ENCODE data around the gene NR1I2.

Gene NR1I2

DNA sequence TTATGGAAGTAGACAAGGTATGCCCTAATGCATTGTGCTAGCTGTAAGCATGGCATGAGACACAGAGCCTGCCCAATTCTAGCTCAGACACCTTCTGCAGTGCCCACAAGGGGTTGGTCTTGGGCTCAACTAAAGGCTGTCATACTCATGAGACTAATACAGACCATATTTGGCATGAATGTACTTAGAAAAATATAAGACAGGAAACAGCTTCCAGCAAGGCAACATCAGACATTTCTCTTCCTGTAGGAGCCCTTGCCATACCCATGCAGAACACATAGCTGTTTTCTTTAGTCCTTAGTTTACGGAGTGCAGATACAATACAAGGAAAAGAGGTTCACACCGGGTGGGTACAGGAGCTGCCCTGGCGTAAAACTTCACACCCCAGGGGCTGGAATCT, 30.5 kb upstream of the NR1I2 start:
- H4K20me1 ChIP-seq (ENCODE audit: control insufficient read depth, insufficient read depth, low read depth, low read length): no peaks in the 10 kb centered on the region
- peaks cover 8% of the 10 kb centered on the region; the same call in 1 of the 2 replicates for H3K27me3 ChIP-seq (ENCODE audit: control insufficient read depth, low read length)
- H3K9me3 ChIP-seq (ENCODE audit: control insufficient read depth, insufficient read depth, low read length): no peaks in the 10 kb centered on the region
- no peak overlapping the region for H3K4me2 ChIP-seq (ENCODE audit: low read length)
- H3K9me2 ChIP-seq (replicated peaks; ENCODE audit: control insufficient read depth, low read length): no peaks in the 10 kb centered on the region
- TF ChIP-seq, protein P1, sequence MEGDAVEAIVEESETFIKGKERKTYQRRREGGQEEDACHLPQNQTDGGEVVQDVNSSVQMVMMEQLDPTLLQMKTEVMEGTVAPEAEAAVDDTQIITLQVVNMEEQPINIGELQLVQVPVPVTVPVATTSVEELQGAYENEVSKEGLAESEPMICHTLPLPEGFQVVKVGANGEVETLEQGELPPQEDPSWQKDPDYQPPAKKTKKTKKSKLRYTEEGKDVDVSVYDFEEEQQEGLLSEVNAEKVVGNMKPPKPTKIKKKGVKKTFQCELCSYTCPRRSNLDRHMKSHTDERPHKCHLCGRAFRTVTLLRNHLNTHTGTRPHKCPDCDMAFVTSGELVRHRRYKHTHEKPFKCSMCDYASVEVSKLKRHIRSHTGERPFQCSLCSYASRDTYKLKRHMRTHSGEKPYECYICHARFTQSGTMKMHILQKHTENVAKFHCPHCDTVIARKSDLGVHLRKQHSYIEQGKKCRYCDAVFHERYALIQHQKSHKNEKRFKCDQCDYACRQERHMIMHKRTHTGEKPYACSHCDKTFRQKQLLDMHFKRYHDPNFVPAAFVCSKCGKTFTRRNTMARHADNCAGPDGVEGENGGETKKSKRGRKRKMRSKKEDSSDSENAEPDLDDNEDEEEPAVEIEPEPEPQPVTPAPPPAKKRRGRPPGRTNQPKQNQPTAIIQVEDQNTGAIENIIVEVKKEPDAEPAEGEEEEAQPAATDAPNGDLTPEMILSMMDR (IDR thresholded peaks at IDR 0.05; ENCODE audit: low read depth, low read length, poor library complexity, severe bottlenecking): no peak
- no peak for TF ChIP-seq EZH2phosphoT487 (IDR thresholded peaks at IDR 0.05; ENCODE audit: borderline replicate concordance, low read length)
- H3K36me3 ChIP-seq (ENCODE audit: control insufficient read depth, low read length): no peaks in the 10 kb centered on the region
- H3K4me1 ChIP-seq (ENCODE audit: control insufficient read depth, low read length): no peaks in the 10 kb centered on the region
- no peaks in the 10 kb centered on the region for H3F3A ChIP-seq (ENCODE audit: control insufficient read depth, insufficient read depth)
- H3K4me3 ChIP-seq (ENCODE audit: low read length): no peak overlapping the region
- H3K79me2 ChIP-seq (ENCODE audit: control insufficient read depth, low read length): no peaks in the 10 kb centered on the region
- no peak overlapping the region for H3K27ac ChIP-seq (ENCODE audit: low read depth, low read length)

DNA sequence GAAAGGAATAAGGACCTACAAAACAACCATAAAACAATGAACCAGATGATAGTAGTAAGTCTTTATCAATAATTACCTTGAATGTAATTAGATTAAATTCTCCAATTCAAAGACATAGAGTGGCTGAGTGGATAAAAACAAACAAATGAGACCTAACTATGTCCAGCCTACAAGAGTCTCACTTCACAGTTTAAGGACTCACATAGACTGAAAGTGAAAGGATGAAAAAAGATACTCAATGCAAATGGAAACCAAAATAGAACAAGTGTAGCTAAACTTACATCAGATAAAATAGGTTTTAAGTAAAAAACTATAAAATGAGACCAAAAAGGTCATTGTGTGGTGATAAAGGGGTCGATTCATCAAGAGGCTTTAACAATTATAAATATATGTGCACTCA, 21.9 kb upstream of the NR1I2 start:
- no peaks in the 10 kb centered on the region for H3K9me2 ChIP-seq (replicated peaks; ENCODE audit: control insufficient read depth, low read length)
- no peak overlapping the region for H3K4me3 ChIP-seq (ENCODE audit: low read length)
- H3K4me2 ChIP-seq (ENCODE audit: low read length): no peak overlapping the region
- H3K27ac ChIP-seq (ENCODE audit: low read depth, low read length): no peak overlapping the region
- no peaks in the 10 kb centered on the region for H3K4me1 ChIP-seq (ENCODE audit: control insufficient read depth, low read length)
- no peaks in the 10 kb centered on the region for H3K36me3 ChIP-seq (ENCODE audit: control insufficient read depth, low read length)
- 0 out of 2 replicates have a peak, but pooled peaks cover 6% of the 10 kb centered on the region for H3K27me3 ChIP-seq (ENCODE audit: control insufficient read depth, low read length)
- H3K79me2 ChIP-seq (ENCODE audit: control insufficient read depth, low read length): no peaks in the 10 kb centered on the region
- H3F3A ChIP-seq (ENCODE audit: control insufficient read depth, insufficient read depth): no peaks in the 10 kb centered on the region
- TF ChIP-seq EZH2phosphoT487 (IDR thresholded peaks at IDR 0.05; ENCODE audit: borderline replicate concordance, low read length): no peak
- TF ChIP-seq, protein P1 (IDR thresholded peaks at IDR 0.05; ENCODE audit: low read depth, low read length, poor library complexity, severe bottlenecking): no peak
- H4K20me1 ChIP-seq (ENCODE audit: control insufficient read depth, insufficient read depth, low read depth, low read length): no peaks in the 10 kb centered on the region
- H3K9me3 ChIP-seq (ENCODE audit: control insufficient read depth, insufficient read depth, low read length): no peaks in the 10 kb centered on the region

DNA sequence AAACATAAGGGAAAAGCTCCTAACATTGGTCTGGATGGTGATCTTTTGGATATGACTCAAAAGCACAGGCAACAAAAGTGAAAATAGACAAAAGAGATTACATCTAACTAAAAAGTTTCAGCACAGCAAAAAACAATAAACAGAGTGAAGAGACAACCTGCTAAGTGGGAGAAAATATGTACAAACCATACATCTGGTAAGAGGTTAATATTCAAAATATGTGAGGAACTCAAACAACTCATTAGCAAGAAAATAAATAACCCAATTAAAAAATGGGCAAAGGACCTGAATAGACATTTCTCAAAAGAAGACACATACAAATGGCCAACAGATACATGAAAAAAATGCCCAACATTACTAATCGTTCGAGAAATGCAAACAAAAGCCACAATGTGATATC, 19.0 kb upstream of the NR1I2 start:
- Histone ChIP-seq H3K9me2 (replicated peaks; ENCODE audit: control insufficient read depth, low read length) (no peaks in the 10 kb centered on the region), H3K27ac (ENCODE audit: low read depth, low read length) (no peak overlapping the region), H3K9me3 (ENCODE audit: control insufficient read depth, insufficient read depth, low read length) (no peaks in the 10 kb centered on the region), H3F3A (ENCODE audit: control insufficient read depth, insufficient read depth) (no peaks in the 10 kb centered on the region), H3K36me3 (ENCODE audit: control insufficient read depth, low read length) (no peaks in the 10 kb centered on the region), H3K4me2 (ENCODE audit: low read length) (no peak overlapping the region), H3K79me2 (ENCODE audit: control insufficient read depth, low read length) (no peaks in the 10 kb centered on the region), H3K4me1 (ENCODE audit: control insufficient read depth, low read length) (no peaks in the 10 kb centered on the region), H3K4me3 (ENCODE audit: low read length) (no peak overlapping the region), H3K27me3 (ENCODE audit: control insufficient read depth, low read length) (0 out of 2 replicates have a peak, but pooled peaks cover 6% of the 10 kb centered on the region), H4K20me1 (ENCODE audit: control insufficient read depth, insufficient read depth, low read depth, low read length) (no peaks in the 10 kb centered on the region)
- TF ChIP-seq, protein P1 (IDR thresholded peaks at IDR 0.05; ENCODE audit: low read depth, low read length, poor library complexity, severe bottlenecking): no peak
- no peak for TF ChIP-seq EZH2phosphoT487 (IDR thresholded peaks at IDR 0.05; ENCODE audit: borderline replicate concordance, low read length)
